ENCODE data around the gene ZNF507. TPM values are rescaled to one million over a fixed set of nuclear protein-coding genes. Genes with fewer than 3 reads are reported as not detected.

The ZNF507 gene
- total and polyA plus RNA-seq, 9 of the 15 experiments (the other 6 are each of a cell fraction or from before 2014, with no cell fraction given): 2.9 to 25.0 (median 10.4) TPM

GRCh38 chr19:32418155-32418554 is 72.7 kb downstream of the ZNF507 start:
- POLR2A ChIA-PET: interaction anchor here (0.7 to 2.7 kb wide), 2 partner anchors 13 to 22 kb away, joined by 3 to 18 read pairs; partner anchors contain the start of gene DPY19L3
- no peaks in the 10 kb centered on the region for H3K9me3 ChIP-seq (replicated peaks; ENCODE audit: control insufficient read depth, insufficient read depth, low read depth, low read length)
- H4K20me1 ChIP-seq (replicated peaks; ENCODE audit: control insufficient read depth, insufficient read depth, low read length): no peaks in the 10 kb centered on the region
- no TSS peak for BruUV-seq (replicated peaks)
- in situ Hi-C loops (cut with MboI): no loop called here
- ATAC-seq (no peak), FAIRE-seq (no peak), DNase-seq (ENCODE audit: extremely low read depth in 1 of 4, low spot score in 3 of 4) (peak in 1 of 4 experiments; percentile 30)
- CTCF ChIA-PET (ENCODE audit: low intra/inter-chr PET ratio): no interaction called here
- peaks cover 25 to 30% of the 10 kb centered on the region in 2 experiments for H3K4me1 ChIP-seq (replicated peaks in 1 of 2; ENCODE audit: control insufficient read depth in 2 of 2, insufficient read depth in 2 of 2, low read length in 2 of 2)
- H3K27ac ChIP-seq (ENCODE audit: extremely low read depth, low read depth, low read length): peak overlapping the region; percentile 62; the same call in 2 of the 3 replicates
- peaks cover 17% of the 10 kb centered on the region; the same call in 2 of the 3 replicates for H3K79me2 ChIP-seq (ENCODE audit: control insufficient read depth, insufficient read depth, low read length)
- peaks cover 51% of the 10 kb centered on the region for H3K36me3 ChIP-seq (ENCODE audit: control insufficient read depth, insufficient read depth, low read length)
- TF ChIP-seq ZNF316 (IDR thresholded peaks at IDR 0.05) (peak; percentile 86), EGR1 (conservative IDR thresholded peaks at IDR 0.05) (no peak), SMAD4 (CRISPR knock-in tag; conservative IDR thresholded peaks at IDR 0.05) (0 out of 2 replicates have a peak, but pooled peaks have one; percentile 24), MAFF (IDR thresholded peaks at IDR 0.05; ENCODE audit: low read length) (peak; percentile 36; the same call in 1 of the 2 replicates), ZZZ3 (IDR thresholded peaks at IDR 0.05) (no peak), PHB2 (IDR thresholded peaks at IDR 0.05; ENCODE audit: low read depth) (no peak), ZNF449 (CRISPR knock-in tag; IDR thresholded peaks at IDR 0.05) (0 out of 2 replicates have a peak, but pooled peaks have one; percentile 13), MAFG (tag; conservative IDR thresholded peaks at IDR 0.05) (peak; percentile 47; the same call in 1 of the 2 replicates), C11orf30 (IDR thresholded peaks at IDR 0.05; ENCODE audit: low read depth) (peak; percentile 74), EP400 (IDR thresholded peaks at IDR 0.05) (0 out of 2 replicates have a peak, but pooled peaks have one; percentile 5)
- no peaks in the 10 kb centered on the region for H3K27me3 ChIP-seq (ENCODE audit: control insufficient read depth in 2 of 2, insufficient read depth in 2 of 2, low read length in 2 of 2)
- 31% methylated on average over 3 of the region's 3 CpGs for WGBS (ENCODE audit: insufficient coverage, low coverage, missing lambda C conversion rate)
- peak overlapping the region in 1 of 2 experiments; percentile 25; a peak in 2 of 4 replicates for H3K9ac ChIP-seq (ENCODE audit: insufficient read depth in 1 of 2, low read depth in 2 of 2, low read length in 2 of 2)
- H3K9me1 ChIP-seq (ENCODE audit: control insufficient read depth, insufficient read depth, low read length): no peaks in the 10 kb centered on the region
- intact Hi-C loops (cut with micrococcal nuclease): no loop called here
- H2AFZ ChIP-seq (ENCODE audit: low read depth, low read length): peak overlapping the region; percentile 53; the same call in 1 of the 2 replicates
- peak overlapping the region; percentile 32; the same call in 1 of the 2 replicates for H3K4me2 ChIP-seq (ENCODE audit: insufficient read depth, low read length)
- H3K4me3 ChIP-seq: no peak overlapping the region
